AG09309 (cell line): Measurements from ENCODE around the gene SPIRE1.
"Not testable (repeated sequence)": the region's sequence is repeated elsewhere in the genome, so short reads cannot be mapped to it uniquely, and the experiment has no call there.

ENCODE experiments used
- DNase-seq: peaks from one replicate; pipeline ENCODE4 v3.0.0-alpha.2; 2010; ENCODE audit warnings: low read depth
- H3K4me3 ChIP-seq: 2 replicates; pipeline ENCODE4 v1.5.1; 2011; ENCODE audit warnings: mild to moderate bottlenecking, low read depth, low read length, moderate library complexity; ENCODE audit not compliant: control insufficient read depth
- CTCF ChIP-seq: IDR thresholded peaks from 2 replicates; pipeline ENCODE4 v1.5.1; 2011; ENCODE audit warnings: mild to moderate bottlenecking, low read depth, low read length, inconsistent platforms; ENCODE audit not compliant: insufficient read depth, control insufficient read depth; ENCODE audit errors: missing control alignments

The SPIRE1 gene

DNA sequence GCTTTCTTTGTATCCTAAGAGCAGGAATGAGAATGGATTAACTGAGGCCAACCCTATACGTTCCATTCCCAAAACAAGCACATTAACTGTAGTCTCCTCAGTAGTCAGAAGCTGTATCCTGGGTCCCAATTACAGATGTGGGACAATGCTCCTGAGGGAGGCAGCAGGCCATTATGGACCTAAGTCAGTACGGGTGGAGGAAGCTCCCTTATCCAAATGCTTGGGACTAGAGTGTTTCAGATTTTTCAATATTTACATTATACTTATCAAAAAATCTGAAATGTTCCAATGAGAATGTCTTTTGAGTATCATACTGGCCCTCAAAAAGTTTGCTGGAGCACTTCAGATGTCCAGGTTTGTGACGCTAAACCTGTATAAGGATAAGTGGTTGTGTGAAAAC, 160.1 kb downstream of the SPIRE1 start:
- DNase-seq, result no peak
- H3K4me3 ChIP-seq, result no peak overlapping the region
- TF ChIP-seq CTCF, result no peak

GRCh38 chr18:12497296-12497695, 160.6 kb downstream of the SPIRE1 start:
- no peak overlapping the region for H3K4me3 ChIP-seq
- TF ChIP-seq CTCF, result no peak
- no peak for DNase-seq

- TF ChIP-seq CTCF, result no peak
- H3K4me3 ChIP-seq, result no peak overlapping the region
- no peak for DNase-seq
Measured at GRCh38 chr18:12492907-12493306, 165.0 kb downstream of the SPIRE1 start.

DNA sequence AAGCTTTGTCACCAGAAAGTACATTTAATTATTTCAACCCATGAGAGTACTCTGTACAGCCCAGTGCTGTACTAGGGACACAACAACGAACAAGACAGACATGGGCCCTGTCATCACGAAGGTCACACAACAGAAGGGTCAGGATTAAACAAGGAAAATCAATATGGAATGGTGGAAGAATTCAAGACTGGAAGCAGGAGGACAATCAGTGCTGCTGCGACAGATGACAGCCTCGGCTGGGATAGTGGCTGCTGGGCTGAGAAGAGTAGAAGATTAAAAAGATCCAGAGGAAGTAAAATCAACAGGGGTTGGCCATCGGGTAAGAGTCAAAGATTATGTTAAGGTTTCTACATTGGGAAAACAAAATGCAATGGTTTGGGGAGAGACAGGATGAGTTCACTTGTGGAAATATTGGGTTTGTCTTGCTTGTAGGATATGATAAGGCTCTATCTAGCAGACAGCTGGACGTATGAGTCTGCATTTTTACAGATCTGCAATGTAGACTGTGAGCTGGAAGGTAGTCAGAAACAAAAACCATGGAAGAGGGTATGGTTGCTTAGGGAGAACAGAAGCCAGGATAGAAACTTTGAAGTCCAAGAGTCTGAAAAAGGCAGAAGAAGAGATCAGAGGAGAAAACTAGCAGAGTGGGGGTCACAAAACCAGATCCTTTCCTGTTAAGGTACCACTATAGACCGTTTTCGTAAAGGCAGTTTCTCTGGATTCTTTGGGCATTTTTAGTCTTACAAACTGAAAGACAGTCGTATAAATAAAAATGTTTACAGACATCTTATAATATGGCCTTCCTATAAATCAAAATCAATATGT, 166.1 kb downstream of the SPIRE1 start:
- no peak for DNase-seq
- no peak for TF ChIP-seq CTCF
- H3K4me3 ChIP-seq, result no peak overlapping the region

DNA sequence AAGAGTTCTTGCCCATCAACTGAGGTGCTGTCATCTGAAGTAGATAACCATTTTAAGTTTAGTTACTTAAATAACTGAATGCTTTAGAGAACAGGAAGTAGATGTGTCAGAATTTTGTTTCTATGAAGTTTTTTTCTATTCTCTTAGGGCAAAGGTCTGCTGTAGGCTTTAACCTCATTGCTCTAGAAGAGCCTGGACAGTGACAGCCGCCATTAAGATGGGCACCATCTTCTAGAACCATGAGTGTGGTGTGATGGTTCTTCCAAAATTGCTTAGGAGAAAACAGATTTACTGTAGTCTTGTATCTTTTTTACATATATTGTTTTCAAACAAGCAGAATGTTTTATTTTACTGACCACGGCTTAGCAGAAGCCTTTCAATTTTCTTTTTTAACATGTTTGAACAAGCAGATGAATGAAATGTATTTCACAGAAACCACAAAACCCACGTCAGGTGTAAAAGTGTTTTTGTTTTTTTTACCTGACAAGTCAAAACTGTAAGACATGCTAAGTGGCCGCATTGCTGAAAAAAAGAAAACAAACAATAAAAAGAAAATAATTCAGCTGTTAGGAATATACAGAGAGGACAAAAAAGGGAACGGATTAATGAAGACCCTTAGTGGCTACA, 172.3 kb downstream of the SPIRE1 start:
- DNase-seq, result no peak
- H3K4me3 ChIP-seq, result no peak overlapping the region
- no peak for TF ChIP-seq CTCF

- DNase-seq, result not testable (repeated sequence)
Measured at GRCh38 chr18:12481915-12482314, 176.0 kb downstream of the SPIRE1 start.

GRCh38 chr18:12479982-12480381, 177.9 kb downstream of the SPIRE1 start:
- TF ChIP-seq CTCF, result no peak
- H3K4me3 ChIP-seq, result no peak overlapping the region
- no peak for DNase-seq

More at GRCh38 chr18:12481915-12482314, 176.0 kb downstream of the SPIRE1 start:
- H3K4me3 ChIP-seq, result not testable (repeated sequence)
